PC-3 (cell line): ENCODE data around the gene CCL17. TPM values are rescaled to one million over a fixed set of nuclear protein-coding genes. Genes with fewer than 3 reads are reported as not detected.

Source experiments
- ATAC-seq: fragments of 200-7000 bp; cut with Tn5 transposase; 2 replicates; pipeline ENCODE4 v1.9.1; 2020; ENCODE audit warnings: mild to moderate bottlenecking, moderate library complexity
- BruUV-seq: library from RNA; stranded (reverse); fragments of 400-500 nt; replicated peaks from 2 replicates; lab custom pipeline; 2021; lab: Mats Ljungman, UMichigan
- CTCF ChIA-PET: fragments of 300-600 bp; sonication (Branson Sonifier 250); formaldehyde crosslinking; loops from one replicate; lab custom pipeline; 2022; ENCODE audit warnings: antibody characterized with exemption; lab: Charles Lee
- POLR2A ChIA-PET: fragments of 300-600 bp; sonication (Branson Sonifier 250); formaldehyde crosslinking; loops from one replicate; lab custom pipeline; 2022; ENCODE audit warnings: antibody characterized with exemption; ENCODE audit not compliant: unreplicated experiment; lab: Charles Lee
- DNase-seq: peaks from one replicate; pipeline ENCODE4 v3.0.0-alpha.2; 2015
- H2AFZ ChIP-seq: fragments of 300-600 bp; sonication (generic); 2 replicates; pipeline ENCODE4 v1.6.0; 2016; ENCODE audit warnings: antibody characterized with exemption, low read length
- H3F3A ChIP-seq: fragments of 300-600 bp; sonication (generic); one replicate; pipeline ENCODE4 v1.6.0; 2017; ENCODE audit warnings: antibody characterized with exemption, low read length, control low read depth, mild to moderate bottlenecking; ENCODE audit not compliant: unreplicated experiment
- H3K27ac ChIP-seq: fragments of 300-600 bp; sonication (generic); 2 replicates; pipeline ENCODE4 v1.5.1; 2016; ENCODE audit warnings: mild to moderate bottlenecking, low read length
- H3K27me3 ChIP-seq: fragments of 300-600 bp; sonication (generic); 2 replicates; pipeline ENCODE4 v1.6.1; 2016; ENCODE audit warnings: low read length, mixed read lengths
- H3K36me3 ChIP-seq: fragments of 300-600 bp; sonication (generic); 2 replicates; pipeline ENCODE4 v1.6.1; 2016; ENCODE audit warnings: low read depth, mixed run types, low read length, mixed read lengths
- H3K4me1 ChIP-seq: fragments of 300-600 bp; sonication (generic); 2 replicates; pipeline ENCODE4 v1.5.1; 2016; ENCODE audit warnings: low read length; ENCODE audit not compliant: insufficient read depth
- H3K4me2 ChIP-seq: fragments of 300-600 bp; sonication (generic); 2 replicates; pipeline ENCODE4 v1.6.0; 2016; ENCODE audit warnings: low read length
- H3K4me3 ChIP-seq: fragments of 300-600 bp; sonication (generic); 2 replicates; pipeline ENCODE4 v1.5.1; 2016; ENCODE audit warnings: mild to moderate bottlenecking, low read length, mixed read lengths
- H3K79me2 ChIP-seq: fragments of 300-600 bp; sonication (generic); 2 replicates; pipeline ENCODE4 v1.6.1; 2017; ENCODE audit warnings: low read length, mixed read lengths
- H3K9ac ChIP-seq: fragments of 300-600 bp; sonication (generic); 2 replicates; pipeline ENCODE4 v1.6.0; 2016; ENCODE audit warnings: mild to moderate bottlenecking, low read length
- H3K9me2 ChIP-seq: fragments of 300-600 bp; sonication (generic); replicated peaks from 2 replicates; pipeline ENCODE4 v1.6.1; 2016; ENCODE audit warnings: mixed run types, low read length, mixed read lengths
- H3K9me3 ChIP-seq: fragments of 300-600 bp; sonication (generic); 2 replicates; pipeline ENCODE4 v1.6.1; 2016; ENCODE audit warnings: low read length, mixed read lengths
- H4K20me1 ChIP-seq: fragments of 300-600 bp; sonication (generic); 2 replicates; pipeline ENCODE4 v1.6.1; 2016; ENCODE audit warnings: low read length, mixed read lengths
- EZH2 ChIP-seq: fragments of 300-600 bp; sonication (generic); IDR thresholded peaks from one replicate; pipeline ENCODE4 v1.6.1; 2017; ENCODE audit warnings: antibody characterized with exemption, mild to moderate bottlenecking, low read length; ENCODE audit not compliant: unreplicated experiment
- EZH2phosphoT487 ChIP-seq: fragments of 300-600 bp; sonication (generic); IDR thresholded peaks from 2 replicates; pipeline ENCODE4 v1.6.1; 2018; ENCODE audit warnings: mild to moderate bottlenecking, antibody characterized with exemption, low read length, borderline replicate concordance
- intact Hi-C: fragments of 100-400 bp; cut with micrococcal nuclease; formaldehyde crosslinking; loops from 2 replicates; pipeline ENCODE4 v1.9.0; 2023
- total RNA-seq: library from RNA; depleted of rRNA; stranded (reverse); fragments of >200 nt; gene quantifications from 2 replicates; pipeline ENCODE4 v1.2.3, GENCODE V29; 2014
- TF ChIP-seq, protein P1 (sequence below): fragments of 300-600 bp; sonication (generic); conservative IDR thresholded peaks from 2 replicates; pipeline ENCODE4 v1.5.1; 2017; ENCODE audit warnings: antibody characterized with exemption, low read depth, mild to moderate bottlenecking, low read length

The CCL17 gene
- total RNA-seq, 1 experiment from 2014 or later, result not detected

DNA sequence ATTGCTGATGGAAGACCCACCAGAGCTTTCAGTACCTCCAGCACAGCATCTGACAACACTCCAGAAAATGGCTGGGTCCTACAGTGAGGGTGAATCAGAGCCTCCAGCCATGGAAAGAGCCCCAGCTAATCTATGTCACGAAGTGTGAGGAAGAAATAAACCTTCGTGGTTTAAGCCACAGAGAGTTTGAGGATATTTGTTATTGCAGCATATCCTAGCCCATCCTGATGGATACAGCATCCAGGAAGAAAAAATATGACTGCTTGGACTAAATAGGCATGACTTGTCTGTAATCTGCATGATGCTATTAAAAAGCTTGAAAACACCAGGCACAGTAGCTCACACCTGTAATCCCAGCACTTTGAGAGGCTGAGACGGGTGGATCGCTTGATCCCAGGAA lies 13.3 kb upstream of the CCL17 start:
- intact Hi-C loops, result no loop called here
- TF ChIP-seq EZH2phosphoT487, result no peak
- TF ChIP-seq EZH2, result no peak
- TF ChIP-seq, protein P1, sequence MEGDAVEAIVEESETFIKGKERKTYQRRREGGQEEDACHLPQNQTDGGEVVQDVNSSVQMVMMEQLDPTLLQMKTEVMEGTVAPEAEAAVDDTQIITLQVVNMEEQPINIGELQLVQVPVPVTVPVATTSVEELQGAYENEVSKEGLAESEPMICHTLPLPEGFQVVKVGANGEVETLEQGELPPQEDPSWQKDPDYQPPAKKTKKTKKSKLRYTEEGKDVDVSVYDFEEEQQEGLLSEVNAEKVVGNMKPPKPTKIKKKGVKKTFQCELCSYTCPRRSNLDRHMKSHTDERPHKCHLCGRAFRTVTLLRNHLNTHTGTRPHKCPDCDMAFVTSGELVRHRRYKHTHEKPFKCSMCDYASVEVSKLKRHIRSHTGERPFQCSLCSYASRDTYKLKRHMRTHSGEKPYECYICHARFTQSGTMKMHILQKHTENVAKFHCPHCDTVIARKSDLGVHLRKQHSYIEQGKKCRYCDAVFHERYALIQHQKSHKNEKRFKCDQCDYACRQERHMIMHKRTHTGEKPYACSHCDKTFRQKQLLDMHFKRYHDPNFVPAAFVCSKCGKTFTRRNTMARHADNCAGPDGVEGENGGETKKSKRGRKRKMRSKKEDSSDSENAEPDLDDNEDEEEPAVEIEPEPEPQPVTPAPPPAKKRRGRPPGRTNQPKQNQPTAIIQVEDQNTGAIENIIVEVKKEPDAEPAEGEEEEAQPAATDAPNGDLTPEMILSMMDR, result no peak
- no peak overlapping the region for H2AFZ ChIP-seq
- no peak overlapping the region for H3K4me3 ChIP-seq
- ATAC-seq (no peak), DNase-seq (no peak)
- H3K36me3 ChIP-seq, result no peaks in the 10 kb centered on the region
- POLR2A ChIA-PET, result no interaction called here
- no peaks in the 10 kb centered on the region for H3K9me2 ChIP-seq
- H3K9ac ChIP-seq, result no peak overlapping the region
- CTCF ChIA-PET, result no interaction called here
- no peaks in the 10 kb centered on the region for H3K79me2 ChIP-seq
- no peaks in the 10 kb centered on the region for H3K4me1 ChIP-seq
- H3K4me2 ChIP-seq, result no peak overlapping the region
- H4K20me1 ChIP-seq, result no peaks in the 10 kb centered on the region
- no peak overlapping the region for H3K27ac ChIP-seq
- H3F3A ChIP-seq, result no peaks in the 10 kb centered on the region
- no peaks in the 10 kb centered on the region for H3K9me3 ChIP-seq
- BruUV-seq, result no TSS peak
- no peaks in the 10 kb centered on the region for H3K27me3 ChIP-seq

DNA sequence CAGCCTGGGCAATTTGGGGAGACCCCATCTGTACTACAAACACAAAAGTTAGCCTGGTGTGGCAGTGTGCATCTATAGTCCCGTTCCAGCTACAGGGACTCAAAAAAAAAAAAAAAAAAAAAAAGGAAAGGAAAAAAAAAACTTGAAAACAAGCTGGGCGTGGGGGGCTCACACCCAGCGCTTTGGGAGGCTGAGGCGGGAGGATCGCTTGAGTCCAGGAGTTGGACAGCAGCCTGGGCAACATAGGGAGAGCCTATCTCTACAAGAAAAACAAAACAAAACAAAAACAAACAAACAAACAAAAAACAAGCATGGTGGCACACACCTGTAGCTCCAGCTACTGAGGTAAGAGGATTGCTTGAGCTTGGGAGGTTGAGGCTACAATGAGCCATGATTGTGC lies 12.9 kb upstream of the CCL17 start:
- no peak for TF ChIP-seq EZH2
- TF ChIP-seq, protein P1, result no peak
- TF ChIP-seq EZH2phosphoT487, result no peak
- no peaks in the 10 kb centered on the region for H3F3A ChIP-seq
- no peaks in the 10 kb centered on the region for H3K4me1 ChIP-seq
- no peak overlapping the region for H3K4me2 ChIP-seq
- intact Hi-C loops, result no loop called here
- no peaks in the 10 kb centered on the region for H3K79me2 ChIP-seq
- no peak overlapping the region for H3K27ac ChIP-seq
- DNase-seq (no peak), ATAC-seq (no peak)
- no peak overlapping the region for H3K4me3 ChIP-seq
- H3K9me2 ChIP-seq, result no peaks in the 10 kb centered on the region
- no peak overlapping the region for H3K9ac ChIP-seq
- no peak overlapping the region for H2AFZ ChIP-seq
- H3K27me3 ChIP-seq, result no peaks in the 10 kb centered on the region
- H3K9me3 ChIP-seq, result no peaks in the 10 kb centered on the region
- CTCF ChIA-PET, result no interaction called here
- no TSS peak for BruUV-seq
- H4K20me1 ChIP-seq, result no peaks in the 10 kb centered on the region
- POLR2A ChIA-PET, result interaction anchor here (0.6 kb wide), 1 partner anchor 189 kb away, joined by 10 read pairs; no protein-coding TSS in a partner anchor
- no peaks in the 10 kb centered on the region for H3K36me3 ChIP-seq

DNA sequence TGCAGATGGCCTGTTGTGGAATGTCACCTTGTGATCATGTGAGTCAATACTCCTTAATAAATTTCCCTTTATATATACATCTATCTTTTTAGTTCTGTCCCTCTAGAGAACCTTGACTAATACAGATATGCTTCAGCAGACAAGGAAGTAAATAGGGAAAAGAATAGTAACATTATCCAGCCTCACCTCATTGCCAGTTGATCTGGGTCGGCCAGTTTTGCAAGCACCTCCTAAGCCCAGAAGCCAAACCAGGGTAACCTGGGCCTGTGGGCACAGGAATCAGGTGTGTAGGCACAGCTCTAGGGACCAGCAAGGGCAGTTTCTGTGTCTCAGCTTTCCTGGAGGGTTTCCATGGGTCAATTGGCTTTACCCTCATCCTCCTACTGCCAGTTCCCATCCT lies 11.9 kb upstream of the CCL17 start:
- CTCF ChIA-PET, result no interaction called here

More for the DNA sequence above, 11.9 kb upstream of the CCL17 start:
- no peak overlapping the region for H3K27ac ChIP-seq
- H3K79me2 ChIP-seq, result no peaks in the 10 kb centered on the region
- H2AFZ ChIP-seq, result no peak overlapping the region
- intact Hi-C loops, result no loop called here
- H3K27me3 ChIP-seq, result no peaks in the 10 kb centered on the region
- H3K4me1 ChIP-seq, result no peaks in the 10 kb centered on the region
- H3K4me3 ChIP-seq, result no peak overlapping the region
- DNase-seq, result peak; percentile 26
- H3K4me2 ChIP-seq, result no peak overlapping the region
- peak; percentile 37; the same call in 1 of the 2 replicates for ATAC-seq
- BruUV-seq, result no TSS peak
- H3F3A ChIP-seq, result no peaks in the 10 kb centered on the region
- H4K20me1 ChIP-seq, result no peaks in the 10 kb centered on the region
- no peaks in the 10 kb centered on the region for H3K36me3 ChIP-seq
- no peaks in the 10 kb centered on the region for H3K9me2 ChIP-seq
- H3K9me3 ChIP-seq, result no peaks in the 10 kb centered on the region
- TF ChIP-seq EZH2phosphoT487 (no peak), EZH2 (no peak)
- TF ChIP-seq, protein P1, result no peak
- H3K9ac ChIP-seq, result no peak overlapping the region
- POLR2A ChIA-PET, result no interaction called here
